Hippocampal formation (tissue), 2 donors: Measurements from ENCODE around the gene MAGIX.
A peak's percentile ranks its signal among the peaks of the same experiment; 100 is the strongest.
"Not testable (repeated sequence)": the region's sequence is repeated elsewhere in the genome, so short reads cannot be mapped to it uniquely, and the experiment has no call there.

Experiments used
- DNase-seq, 2 donors: peaks; one replicate each; lab custom pipeline; 2025; lab: John Stamatoyannopoulos, UW

The MAGIX gene

DNA sequence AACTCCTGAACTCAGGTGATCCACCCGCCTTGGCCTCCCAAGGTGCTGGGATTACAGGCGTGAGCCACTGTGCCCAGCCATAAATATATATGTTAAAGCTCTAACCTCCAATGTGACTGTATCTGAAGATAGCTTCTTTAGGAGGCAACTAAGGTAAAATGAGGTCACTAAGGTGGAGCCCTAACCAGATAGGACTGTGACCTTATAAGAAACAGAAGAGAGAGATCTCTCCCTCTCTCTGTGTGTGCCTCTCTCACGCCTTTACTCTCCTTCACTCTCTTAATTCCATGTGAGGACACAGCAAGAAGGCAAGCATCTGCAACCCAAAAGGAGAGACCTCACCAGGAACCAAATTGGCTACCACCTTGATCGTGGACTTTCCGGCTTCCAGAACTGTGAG is 926 bp upstream of the MAGIX start:
- DNase-seq: no peak

DNA sequence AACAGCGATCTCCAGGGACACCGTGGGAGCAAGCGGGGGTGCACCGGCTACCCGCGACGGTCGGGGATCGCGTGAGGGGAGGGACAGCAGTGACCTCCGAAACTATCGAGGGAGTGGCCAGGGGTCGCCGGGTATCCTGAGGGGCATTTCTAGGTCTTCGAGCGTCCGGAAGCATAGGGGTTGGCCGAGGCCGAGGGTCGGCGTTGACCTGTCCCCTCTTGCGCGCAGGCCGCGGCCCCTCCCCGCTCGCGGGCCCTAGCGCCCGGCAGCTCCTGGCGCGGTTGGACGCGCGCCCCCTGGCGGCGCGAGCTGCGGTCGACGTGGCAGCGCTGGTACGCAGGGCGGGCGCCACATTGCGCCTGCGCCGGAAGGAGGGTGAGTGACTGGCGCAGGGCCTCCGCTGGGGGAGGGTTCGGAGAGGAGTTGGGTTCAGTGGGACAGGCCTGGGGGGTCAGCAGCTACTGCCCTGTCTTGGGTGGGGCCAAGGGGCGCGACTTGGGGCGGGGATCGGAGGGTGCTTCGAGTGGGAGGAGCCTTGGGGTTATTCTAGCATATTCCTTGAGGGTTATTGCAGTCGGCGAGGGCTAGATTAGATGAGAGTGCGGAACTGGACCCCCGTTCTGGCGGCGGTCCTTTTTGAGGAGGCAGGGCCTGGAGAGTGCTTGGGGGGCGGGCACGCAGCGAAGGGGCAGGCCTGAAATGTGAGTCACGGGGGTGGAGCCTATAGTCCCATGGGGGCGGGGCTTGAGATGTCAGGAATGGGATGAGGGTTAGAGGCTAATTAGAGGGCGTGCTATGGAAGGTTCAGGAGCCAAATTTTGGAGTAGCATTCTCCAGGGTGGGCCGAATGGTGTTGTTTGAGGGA is 1.2 kb downstream of the MAGIX start:
- peak; percentile 75 to 85 for DNase-seq

DNA sequence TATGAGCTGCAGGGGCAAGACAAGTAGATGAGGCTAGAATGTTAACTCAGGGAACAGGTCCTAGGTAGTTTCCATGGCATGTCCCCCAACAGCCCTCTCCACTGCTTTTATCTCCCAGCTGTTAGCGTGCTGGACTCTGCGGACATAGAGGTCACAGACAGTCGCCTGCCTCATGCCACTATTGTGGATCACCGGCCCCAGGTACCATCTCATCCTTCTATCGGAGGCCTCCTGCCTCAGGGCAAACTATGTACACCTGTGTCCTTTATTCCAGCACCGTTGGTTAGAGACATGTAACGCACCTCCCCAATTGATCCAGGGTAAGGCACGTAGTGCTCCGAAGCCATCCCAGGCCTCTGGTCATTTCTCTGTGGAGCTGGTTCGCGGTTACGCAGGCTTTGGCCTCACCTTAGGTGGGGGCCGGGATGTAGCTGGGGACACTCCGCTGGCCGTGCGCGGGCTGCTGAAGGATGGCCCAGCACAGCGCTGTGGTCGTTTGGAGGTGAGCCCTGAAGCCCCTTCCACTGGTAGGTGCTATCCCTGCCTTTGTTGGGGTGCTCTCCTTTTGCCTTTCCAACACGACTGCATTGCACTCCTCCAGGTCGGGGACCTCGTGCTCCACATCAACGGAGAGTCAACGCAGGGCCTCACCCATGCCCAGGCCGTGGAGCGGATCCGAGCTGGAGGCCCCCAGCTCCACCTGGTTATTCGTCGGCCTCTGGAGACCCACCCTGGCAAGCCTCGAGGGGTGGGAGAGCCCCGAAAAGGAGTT is 2.2 kb downstream of the MAGIX start:
- no peak for DNase-seq

DNA sequence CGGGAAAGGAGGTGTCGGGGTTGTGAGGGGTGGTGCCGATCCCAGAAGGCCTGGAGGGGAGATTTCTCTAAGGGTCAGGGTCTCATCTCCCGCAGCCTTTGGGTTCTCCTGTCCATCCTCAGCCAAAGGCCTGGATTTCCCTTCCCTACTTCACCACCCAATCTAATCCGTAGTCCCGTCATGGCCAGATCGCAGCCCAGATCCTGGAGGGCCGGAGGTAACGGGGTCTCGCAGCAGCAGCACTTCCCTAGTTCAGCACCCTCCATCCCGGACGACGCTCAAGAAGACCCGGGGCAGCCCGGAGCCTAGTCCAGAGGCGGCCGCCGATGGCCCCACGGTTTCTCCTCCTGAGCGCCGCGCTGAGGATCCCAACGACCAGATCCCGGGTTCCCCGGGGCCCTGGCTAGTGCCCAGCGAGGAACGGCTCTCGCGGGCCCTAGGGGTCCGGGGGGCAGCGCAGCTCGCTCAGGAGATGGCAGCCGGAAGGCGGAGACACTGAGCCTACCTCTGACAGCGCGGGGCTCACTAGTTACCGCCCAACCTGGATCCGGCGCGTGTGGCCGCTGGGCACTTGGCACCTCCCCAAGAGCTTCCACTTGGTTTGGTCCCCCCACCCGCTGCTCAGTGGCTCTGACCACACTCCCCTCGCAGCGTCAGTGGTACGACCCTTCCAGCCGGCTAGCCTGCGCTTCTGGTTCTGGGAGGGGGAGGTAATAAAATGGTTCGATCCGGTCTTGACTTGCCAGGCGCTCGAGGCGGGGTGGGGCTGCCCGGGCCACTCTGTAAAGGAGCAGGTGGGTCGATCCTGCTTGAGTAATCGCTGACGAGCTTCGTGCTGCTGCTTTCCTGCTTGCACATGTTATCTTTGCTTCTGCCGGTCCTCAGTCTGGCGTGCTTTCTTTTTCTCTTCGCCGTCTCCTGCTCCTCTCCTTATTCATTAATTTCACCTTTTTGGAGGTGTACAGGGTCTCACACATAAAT is 3.6 kb downstream of the MAGIX start:
- DNase-seq: peak in 1 of 2 donors; percentile 52

DNA sequence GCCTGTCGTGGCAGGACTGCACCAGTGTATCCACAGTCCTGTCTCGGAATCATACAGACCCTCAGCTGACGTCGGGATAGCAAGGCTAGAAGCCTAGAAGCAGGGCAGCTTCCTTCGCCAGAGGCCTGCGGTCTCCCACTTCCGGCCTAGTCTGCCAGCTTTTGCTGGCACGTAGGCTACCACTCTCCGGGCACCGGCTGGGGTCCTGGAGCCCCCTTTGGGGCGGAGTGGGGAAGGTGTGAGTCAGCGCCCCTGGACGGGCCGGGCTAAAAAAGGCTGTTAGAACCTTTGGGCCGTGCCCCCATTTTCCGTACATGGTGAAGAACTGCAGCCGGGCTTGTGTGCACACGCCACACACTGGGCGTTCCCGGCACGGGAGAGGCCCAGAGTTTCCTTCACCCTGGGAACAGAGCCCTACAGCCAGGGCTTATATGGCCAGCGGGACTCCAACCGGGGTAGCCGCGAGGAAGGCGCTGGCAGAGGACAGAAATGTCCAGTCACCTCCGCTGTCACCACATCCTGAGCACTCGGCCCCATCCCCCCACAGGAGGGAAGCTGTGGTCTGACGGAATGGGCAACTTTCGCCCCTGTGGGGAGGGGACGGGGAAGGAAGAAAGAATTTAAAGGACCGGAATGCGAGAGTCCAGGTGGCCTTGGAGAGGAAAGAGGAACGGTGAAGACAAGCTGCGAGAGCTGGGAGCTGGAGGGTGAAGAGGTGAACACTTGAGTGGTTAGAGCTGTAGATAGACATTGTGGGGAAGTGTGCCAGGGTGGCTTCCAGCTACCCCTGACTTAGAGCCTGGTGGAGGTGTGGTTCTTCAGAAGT is 4.6 kb downstream of the MAGIX start:
- DNase-seq: peak in 1 of 2 donors; percentile 16

DNA sequence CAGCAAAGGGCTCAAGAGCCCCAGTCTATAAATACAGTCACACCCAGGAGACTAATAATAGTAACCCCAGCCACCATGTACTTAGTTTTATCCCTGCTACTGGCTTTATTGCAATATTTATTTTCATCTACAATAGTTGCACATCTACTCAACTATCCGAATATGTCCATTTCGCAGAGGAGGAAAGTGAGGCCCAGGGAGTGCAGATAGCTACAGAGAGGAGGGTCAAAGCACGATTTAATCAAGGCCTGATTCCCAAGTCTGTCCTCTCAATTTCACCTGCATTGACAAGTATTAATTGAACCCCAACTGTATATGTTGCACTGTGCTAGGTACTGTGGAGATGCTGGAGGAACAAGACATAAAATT is 5.2 kb downstream of the MAGIX start:
- no peak for DNase-seq

DNA sequence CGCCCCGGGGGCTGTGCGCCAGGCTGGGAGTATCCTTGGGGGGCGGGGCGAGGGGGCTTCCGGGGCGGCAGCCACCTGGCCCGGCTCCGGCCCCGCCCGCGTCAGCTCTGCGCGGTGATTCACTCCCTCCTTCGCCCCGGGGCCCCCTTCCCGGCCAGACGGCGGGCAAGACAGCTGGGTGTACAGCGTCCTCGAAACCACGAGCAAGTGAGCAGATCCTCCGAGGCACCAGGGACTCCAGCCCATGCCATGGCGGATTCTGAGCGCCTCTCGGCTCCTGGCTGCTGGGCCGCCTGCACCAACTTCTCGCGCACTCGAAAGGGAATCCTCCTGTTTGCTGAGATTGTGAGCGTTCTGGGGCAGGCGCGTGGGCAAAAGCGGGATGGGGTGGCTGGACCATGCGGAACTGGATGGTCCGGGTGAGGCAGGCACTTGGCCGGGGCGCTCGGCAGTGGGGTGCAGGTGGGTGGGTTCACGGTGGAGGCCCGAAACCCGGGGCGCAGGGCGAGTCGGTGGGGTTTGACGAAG is 9.3 kb downstream of the MAGIX start, which contains the start of gene PLP2:
TSS of gene PLP2 (plus strand) at position 147 of the 528 bp plus-strand sequence. CDS start at position 250, 103 bp downstream.
- no peak for DNase-seq

DNA sequence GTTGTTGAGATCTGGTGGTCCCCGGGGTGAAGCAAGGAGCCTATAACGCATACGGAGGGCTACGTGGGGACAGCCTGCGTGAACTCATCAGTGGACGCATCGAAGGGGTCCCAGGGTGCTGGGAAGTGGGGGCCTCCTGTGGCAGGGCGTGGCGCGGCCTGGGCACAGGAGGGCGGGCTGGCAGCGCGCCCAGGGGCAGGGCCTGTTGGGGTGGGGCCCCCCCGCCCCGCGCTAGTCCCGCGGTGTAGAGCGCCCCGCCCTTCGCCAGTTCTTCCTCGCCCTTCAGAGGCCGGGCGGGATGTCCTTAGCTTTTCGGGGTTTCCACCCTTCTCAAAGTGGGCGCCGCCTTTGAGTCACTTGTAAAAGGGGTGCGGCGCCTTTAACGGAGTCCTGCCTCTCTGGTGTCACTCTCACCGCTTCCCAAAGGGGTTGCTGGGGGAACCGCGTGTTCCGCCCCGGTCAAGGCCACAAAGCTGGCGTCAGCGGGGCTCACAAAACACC is 9.8 kb downstream of the MAGIX start:
- DNase-seq: no peak

DNA sequence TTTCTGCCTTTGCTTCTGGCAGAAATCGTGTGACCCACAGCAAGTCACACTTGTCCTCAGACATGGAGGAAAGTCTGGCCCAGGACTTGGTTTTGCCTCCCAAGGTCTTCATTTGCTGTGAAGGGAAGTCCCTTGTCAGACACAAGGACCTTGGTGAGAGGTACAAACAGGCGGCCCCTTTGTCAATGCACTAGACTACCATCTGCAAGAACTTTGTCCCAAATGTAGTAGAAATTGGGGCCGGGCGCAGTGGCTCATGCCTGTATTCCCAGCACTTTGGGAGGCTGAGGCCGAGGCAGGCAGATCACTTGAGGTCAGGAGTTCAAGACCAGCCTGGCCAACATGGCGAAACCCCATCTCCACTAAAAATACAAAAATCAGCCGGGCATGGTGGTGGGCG is 11.0 kb downstream of the MAGIX start:
- DNase-seq: not testable (repeated sequence)

DNA sequence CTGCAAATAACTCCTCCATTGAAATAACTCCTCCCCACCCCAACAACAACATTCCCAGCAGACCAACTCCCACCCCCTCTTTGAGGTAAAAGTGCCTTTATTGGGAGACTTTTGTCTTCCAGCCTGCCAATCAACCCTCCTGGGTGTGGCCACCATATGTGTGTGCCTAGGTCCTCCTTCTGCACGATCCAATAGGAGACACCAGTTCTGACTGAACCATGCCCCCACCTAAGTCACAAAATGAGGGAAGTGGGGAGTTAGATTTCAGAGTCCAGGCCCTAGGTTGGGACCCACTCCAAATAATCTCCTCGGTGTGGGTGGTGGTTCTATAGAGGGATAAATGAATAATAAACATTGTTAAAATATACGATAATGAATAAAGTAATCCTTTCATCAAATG is 12.2 kb downstream of the MAGIX start:
- DNase-seq: no peak

DNA sequence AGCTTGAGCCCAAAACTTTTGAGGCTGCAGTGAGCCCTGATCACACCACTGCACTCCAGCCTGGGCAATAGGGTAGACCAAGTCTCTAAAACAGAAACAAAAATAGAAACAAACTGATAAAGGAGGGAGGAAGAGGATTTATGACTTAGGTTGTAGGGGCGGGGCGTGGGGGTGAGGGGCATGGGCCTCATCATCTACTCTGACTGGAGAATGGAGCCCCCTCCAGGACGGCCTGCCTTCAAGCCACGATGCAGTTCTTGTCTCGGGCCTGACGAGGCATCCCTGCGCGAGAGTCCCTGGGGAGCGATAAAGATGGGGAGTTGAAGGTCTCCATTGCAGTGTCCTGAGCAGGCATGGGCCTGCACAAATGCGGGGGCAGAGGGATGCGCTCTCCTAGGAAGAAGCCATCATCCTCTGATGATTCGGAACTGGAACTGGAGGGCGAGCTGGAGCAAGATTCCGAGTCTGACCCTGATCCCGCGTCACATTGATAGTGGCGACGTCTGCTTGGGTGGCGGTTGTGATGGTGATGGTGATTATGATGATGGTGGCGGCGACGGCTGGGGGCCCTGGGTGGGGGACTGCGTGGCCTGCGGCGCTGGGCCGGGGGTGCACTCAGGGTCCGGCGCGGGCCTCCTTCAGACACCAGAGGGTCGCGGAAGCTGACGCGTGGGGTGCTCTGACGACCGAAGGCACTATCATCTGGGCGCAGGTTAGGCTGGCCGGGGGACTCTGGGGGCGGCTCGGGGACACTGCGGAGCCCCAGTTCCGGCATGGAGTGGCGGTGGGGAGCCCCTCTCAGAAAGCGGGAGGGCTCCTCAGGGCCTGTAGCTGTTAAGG is 13.1 kb downstream of the MAGIX start:
- no peak for DNase-seq

DNA sequence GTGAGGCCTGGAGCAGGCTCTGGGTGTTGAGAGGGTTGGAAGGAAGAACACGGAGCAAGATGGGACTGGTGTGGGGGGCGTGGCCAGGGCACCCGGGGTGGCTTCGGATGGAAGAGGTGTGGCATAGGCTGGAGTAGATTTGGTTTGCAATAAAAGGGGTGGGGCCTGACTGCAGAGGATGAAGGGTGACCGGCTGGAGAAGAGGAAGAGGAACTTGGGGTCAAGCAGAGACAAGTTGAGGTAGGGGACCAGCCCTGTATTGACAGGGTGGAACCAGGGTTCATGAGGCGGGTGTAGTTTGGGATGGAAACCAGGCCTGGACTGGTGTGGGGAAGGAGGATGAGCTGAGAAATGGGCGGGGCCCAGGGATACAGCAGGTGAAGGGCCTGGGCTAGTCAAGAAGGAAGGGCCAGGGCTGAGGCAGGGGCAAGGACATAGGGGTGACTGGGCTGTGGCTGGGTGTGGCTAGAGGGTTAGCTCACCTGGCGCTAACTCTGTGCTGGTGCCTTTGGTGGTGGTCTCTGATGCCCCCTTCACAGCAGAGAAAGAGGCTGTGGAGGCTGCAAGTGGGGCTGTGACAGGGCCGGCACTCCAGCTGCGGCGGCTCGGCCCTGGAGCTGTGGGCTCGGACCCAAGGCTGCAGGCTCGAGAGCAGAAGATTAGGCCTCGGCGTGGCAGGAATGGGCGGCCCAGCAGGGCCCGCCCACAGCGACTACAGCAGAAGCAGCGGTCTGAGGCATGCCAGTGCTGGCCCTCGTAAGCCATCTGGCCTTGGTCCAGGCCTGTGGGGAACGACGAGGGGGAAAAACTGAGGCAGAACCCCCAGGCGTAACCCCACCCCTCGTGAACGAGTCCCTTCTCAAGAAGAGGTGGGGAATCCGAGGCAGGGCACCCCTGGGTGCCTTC is 14.1 kb downstream of the MAGIX start:
- no peak for DNase-seq

DNA sequence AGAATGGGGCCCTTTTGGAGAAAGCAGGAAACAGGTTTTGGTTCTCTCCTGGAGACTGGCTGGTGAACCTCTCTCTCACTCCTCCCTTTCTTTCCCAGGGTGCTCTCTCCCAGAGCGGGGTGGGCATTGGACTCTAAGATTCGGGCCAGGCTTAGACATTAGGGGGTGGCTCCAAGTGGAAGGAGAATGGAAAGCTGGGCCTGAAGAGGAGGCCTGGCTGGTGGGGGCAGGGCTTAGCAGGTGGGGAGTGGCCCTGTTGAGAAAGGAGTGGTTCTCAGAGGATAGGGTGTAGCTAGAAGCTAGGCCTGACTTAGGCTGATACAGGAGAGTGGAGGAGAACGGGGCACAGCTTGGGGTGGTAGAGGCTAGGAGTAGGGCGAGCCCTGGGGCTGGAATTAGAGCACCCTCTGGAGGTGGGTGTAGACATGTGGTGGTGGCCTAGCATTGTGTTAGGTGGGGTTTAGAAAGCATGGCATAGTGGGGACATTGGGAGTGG is 14.8 kb downstream of the MAGIX start:
- DNase-seq: no peak

DNA sequence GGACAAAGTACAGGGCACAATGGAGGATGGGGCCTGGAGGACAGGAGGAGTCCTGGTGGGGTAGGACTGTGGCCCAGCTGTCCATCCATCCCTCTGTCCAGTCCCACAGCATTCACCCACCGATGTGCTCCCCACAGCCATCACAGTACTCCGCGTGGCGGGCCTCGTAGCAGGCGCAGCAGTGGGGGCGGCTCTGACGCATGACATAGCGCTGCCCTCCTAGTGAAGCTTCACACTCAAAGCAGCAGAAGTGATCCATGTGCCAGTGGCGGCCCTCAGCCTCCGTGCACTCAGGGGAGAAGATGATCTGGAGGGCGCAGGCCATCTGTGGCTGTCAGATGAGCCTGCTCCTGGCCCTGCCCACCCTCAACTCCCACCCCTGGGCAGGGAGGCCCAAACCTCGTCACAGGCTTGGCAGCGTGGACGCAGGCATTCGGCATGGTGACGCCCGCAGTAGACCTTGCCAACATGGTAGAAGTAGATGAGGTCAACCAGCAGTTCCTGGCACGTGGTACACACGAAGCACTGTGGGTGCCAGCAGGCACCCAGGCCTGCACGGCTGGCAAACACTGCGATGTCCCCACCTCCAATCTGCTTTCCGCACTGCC is 15.4 kb downstream of the MAGIX start:
- DNase-seq: no peak

DNA sequence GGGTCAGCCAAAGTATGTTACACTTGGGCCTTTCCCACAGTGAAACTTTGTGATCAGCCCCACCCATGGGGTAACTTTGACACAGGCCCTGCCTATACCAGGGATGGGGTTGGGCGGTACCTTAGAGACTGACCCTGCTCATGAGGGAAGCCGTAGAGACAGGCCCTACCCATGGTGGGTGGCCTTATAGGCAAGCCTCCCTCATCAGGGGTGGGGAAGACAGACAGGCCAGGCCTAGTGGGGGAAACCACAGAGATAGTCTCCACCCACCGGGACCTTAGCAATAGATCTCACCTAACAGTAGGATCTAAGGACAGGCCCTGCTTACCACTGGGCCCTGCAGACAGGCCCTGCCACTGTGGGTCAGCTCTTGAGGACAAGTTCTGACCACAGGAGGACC is 16.0 kb downstream of the MAGIX start:
- no peak for DNase-seq

DNA sequence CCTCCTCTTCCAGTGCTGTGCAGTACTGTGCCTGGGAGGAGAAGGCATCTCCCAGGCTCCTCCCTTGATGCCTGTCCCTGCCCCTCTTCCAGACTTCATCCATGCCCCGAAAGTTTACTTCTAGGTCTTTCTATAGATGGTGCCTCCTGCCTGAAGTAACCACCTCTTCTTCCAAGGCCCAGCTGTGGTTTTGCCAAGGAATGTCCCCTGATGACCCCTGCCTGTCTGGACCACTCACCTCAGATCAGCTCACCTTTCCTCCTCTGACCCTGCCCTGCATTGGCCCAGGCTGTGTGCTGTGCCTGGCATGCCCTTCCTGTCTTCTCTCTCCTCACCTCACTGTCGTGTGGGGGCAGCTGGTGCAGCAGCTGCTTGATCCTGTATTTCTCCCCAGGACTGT is 16.8 kb downstream of the MAGIX start:
- no peak for DNase-seq

DNA sequence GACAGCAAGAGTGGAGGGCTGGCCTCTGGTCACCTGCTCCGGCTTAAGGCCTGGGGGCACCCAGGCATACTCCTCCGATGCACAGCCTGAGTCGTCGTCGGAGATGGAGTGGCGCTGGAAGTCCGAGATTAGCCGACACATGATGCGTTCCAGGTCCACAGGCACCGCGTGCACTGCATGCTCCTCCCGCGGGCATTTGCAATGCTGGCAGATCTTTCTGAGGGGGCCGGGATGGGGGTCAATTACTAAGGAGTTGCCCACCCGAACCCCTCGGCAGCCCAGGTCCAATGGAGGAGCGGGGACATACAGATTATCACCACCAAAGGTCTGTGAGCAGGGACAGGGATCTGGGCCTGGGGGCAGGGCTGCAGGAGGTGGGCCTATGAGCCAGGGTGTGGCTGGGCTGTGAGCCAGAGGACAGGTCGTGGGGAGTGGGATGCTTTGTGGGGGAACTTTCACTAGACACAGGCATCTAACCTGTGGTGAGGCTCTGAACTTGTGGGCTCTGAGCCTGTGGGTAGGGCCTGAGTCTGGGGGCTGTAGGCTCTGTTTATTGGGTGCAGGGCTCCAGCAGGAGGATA is 21.2 kb downstream of the MAGIX start:
- no peak for DNase-seq
